Ishikawa (cell line): ENCODE data around the gene RPTN.

ENCODE experiments used
- CEBPB ChIP-seq: IDR thresholded peaks from 2 replicates; pipeline ENCODE4 v1.6.1; 2012
- CREB1 ChIP-seq: IDR thresholded peaks from 2 replicates; pipeline ENCODE4 v1.6.1; 2012; ENCODE audit warnings: low read depth
- EGR1 ChIP-seq: IDR thresholded peaks from 2 replicates; pipeline ENCODE4 v1.6.1; 2012
- EP300 ChIP-seq: IDR thresholded peaks from 2 replicates; pipeline ENCODE4 v1.6.1; 2012; ENCODE audit warnings: borderline replicate concordance
- FOXM1 ChIP-seq: IDR thresholded peaks from 2 replicates; pipeline ENCODE4 v1.6.1; 2012; ENCODE audit warnings: low read depth, borderline replicate concordance
- NFIC ChIP-seq: IDR thresholded peaks from 2 replicates; pipeline ENCODE4 v1.6.1; 2012
- RAD21 ChIP-seq: IDR thresholded peaks from 2 replicates; pipeline ENCODE4 v1.6.1; 2012; ENCODE audit warnings: low read depth
- TAF1 ChIP-seq: IDR thresholded peaks from 2 replicates; pipeline ENCODE4 v1.6.1; 2012; ENCODE audit warnings: low read depth, mild to moderate bottlenecking
- TCF12 ChIP-seq: IDR thresholded peaks from 2 replicates; pipeline ENCODE4 v1.6.1; 2012; ENCODE audit warnings: low read depth
- TEAD4 ChIP-seq: IDR thresholded peaks from 2 replicates; pipeline ENCODE4 v1.6.1; 2012
- YY1 ChIP-seq: IDR thresholded peaks from 2 replicates; pipeline ENCODE4 v1.6.1; 2012; ENCODE audit warnings: low read depth
- ZBTB7A ChIP-seq: IDR thresholded peaks from 2 replicates; pipeline ENCODE4 v1.6.1; 2012; ENCODE audit warnings: low read depth
- TF ChIP-seq, protein P1 (sequence below): IDR thresholded peaks from 2 replicates; pipeline ENCODE4 v1.6.1; 2012; ENCODE audit warnings: low read depth, mild to moderate bottlenecking
- TF ChIP-seq, protein P2 (sequence below): IDR thresholded peaks from 2 replicates; pipeline ENCODE4 v1.6.1; 2012

DNA sequence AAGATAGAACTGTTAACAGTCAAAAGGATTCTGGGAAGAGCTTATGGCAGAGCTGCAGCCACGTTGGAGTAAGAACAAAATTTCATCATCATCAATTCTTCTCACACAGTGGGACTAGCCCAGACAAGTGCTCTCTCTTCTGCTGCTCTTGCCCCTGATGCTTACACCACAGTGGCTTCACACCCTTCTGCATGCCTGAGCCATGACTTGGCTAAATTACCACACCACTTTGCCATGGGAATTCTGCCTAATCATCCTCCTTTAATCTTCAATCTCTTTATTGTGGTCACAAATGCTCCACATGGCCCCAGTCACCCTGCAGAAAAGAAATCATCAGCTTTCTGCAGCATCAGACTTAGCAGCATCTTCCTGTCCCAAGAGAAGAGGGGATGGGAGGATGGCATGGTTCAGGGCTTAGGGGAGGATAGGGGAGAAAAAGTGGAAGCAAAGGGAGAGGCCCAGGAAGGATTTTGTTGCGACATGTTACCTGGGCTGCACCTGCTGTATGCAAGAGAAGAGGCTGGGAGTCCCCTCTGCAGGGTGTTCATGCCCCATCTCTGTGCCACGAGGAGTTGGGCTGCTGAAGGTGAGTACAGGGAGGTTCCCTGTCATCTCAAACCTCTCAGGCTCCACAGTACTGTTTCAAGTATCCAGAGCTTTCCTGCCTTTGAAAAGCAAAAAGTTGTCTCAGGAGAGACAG is 9.0 kb upstream of the RPTN start:
- TF ChIP-seq RAD21: no peak
- TF ChIP-seq, protein P1, sequence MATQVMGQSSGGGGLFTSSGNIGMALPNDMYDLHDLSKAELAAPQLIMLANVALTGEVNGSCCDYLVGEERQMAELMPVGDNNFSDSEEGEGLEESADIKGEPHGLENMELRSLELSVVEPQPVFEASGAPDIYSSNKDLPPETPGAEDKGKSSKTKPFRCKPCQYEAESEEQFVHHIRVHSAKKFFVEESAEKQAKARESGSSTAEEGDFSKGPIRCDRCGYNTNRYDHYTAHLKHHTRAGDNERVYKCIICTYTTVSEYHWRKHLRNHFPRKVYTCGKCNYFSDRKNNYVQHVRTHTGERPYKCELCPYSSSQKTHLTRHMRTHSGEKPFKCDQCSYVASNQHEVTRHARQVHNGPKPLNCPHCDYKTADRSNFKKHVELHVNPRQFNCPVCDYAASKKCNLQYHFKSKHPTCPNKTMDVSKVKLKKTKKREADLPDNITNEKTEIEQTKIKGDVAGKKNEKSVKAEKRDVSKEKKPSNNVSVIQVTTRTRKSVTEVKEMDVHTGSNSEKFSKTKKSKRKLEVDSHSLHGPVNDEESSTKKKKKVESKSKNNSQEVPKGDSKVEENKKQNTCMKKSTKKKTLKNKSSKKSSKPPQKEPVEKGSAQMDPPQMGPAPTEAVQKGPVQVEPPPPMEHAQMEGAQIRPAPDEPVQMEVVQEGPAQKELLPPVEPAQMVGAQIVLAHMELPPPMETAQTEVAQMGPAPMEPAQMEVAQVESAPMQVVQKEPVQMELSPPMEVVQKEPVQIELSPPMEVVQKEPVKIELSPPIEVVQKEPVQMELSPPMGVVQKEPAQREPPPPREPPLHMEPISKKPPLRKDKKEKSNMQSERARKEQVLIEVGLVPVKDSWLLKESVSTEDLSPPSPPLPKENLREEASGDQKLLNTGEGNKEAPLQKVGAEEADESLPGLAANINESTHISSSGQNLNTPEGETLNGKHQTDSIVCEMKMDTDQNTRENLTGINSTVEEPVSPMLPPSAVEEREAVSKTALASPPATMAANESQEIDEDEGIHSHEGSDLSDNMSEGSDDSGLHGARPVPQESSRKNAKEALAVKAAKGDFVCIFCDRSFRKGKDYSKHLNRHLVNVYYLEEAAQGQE: no peak
- TF ChIP-seq, protein P2, sequence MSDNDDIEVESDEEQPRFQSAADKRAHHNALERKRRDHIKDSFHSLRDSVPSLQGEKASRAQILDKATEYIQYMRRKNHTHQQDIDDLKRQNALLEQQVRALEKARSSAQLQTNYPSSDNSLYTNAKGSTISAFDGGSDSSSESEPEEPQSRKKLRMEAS: no peak
- TF ChIP-seq EP300: no peak
- no peak for TF ChIP-seq TCF12
- no peak for TF ChIP-seq CEBPB
- no peak for TF ChIP-seq ZBTB7A
- no peak for TF ChIP-seq CREB1
- TF ChIP-seq TEAD4: no peak; the same call in 1 of the 2 replicates
- TF ChIP-seq YY1: no peak
- no peak for TF ChIP-seq NFIC
- TF ChIP-seq FOXM1: no peak
- no peak for TF ChIP-seq TAF1
- TF ChIP-seq EGR1: no peak
